HG03045 (cell line): ENCODE data around the gene SERINC1.
A peak's percentile ranks its signal among the peaks of the same experiment; 100 is the strongest.

Experiments used
- ATAC-seq: cut with Tn5 transposase; IDR thresholded peaks from one replicate; pipeline ENCODE4 v1.9.1; 2021; ENCODE audit warnings: mild to moderate bottlenecking, moderate library complexity; ENCODE audit not compliant: unreplicated experiment

Gene SERINC1

GRCh38 chr6:122394016-122394415, 77.6 kb downstream of the SERINC1 start:
- no peak for ATAC-seq

- peak; percentile 79 for ATAC-seq
Observed at GRCh38 chr6:122393351-122393896, 78.2 kb downstream of the SERINC1 start.
